ENCODE measurements around the gene ZNG1A.
A peak's percentile ranks its signal among the peaks of the same experiment; 100 is the strongest.
"Not testable (repeated sequence)": the region's sequence is repeated elsewhere in the genome, so short reads cannot be mapped to it uniquely, and the experiment has no call there.

Gene ZNG1A

DNA sequence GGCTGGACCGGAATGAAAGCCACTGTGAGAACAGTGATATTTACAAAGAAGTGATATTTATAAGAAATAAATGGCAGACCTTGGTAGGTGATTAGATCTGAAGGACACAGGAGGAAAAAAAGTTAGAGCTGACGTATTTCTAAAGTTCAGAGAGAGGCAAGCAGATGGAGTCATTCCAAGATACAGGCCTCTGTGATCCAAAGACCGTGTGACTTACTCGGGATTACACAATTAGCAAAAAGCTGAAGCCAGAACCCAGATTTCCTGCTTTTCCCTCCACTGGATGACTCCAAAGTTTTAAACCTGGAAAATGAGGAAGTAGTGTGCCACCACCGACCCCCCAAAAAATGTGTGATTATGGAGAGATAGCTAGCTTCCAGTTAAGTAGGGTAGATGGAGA lies 32.7 kb upstream of the ZNG1A start:
- no peak overlapping the region for H3K4me3 ChIP-seq (ENCODE audit: severe bottlenecking)
- DNase-seq (ENCODE audit: low spot score) (no peak), ATAC-seq (ENCODE audit: low read depth) (no peak)
- no peak overlapping the region for H3K27ac ChIP-seq (ENCODE audit: poor library complexity, severe bottlenecking)
- H3K27me3 ChIP-seq (ENCODE audit: insufficient read depth, poor library complexity, severe bottlenecking): peaks cover 39% of the 10 kb centered on the region
- no peaks in the 10 kb centered on the region for H3K9me3 ChIP-seq (ENCODE audit: severe bottlenecking)
- no peaks in the 10 kb centered on the region for H3K4me1 ChIP-seq (ENCODE audit: insufficient read depth, poor library complexity, severe bottlenecking)
- no peaks in the 10 kb centered on the region for H3K36me3 ChIP-seq (ENCODE audit: low read depth)
- no peak for TF ChIP-seq CTCF (IDR thresholded peaks at IDR 0.05; ENCODE audit: poor library complexity, severe bottlenecking)

DNA sequence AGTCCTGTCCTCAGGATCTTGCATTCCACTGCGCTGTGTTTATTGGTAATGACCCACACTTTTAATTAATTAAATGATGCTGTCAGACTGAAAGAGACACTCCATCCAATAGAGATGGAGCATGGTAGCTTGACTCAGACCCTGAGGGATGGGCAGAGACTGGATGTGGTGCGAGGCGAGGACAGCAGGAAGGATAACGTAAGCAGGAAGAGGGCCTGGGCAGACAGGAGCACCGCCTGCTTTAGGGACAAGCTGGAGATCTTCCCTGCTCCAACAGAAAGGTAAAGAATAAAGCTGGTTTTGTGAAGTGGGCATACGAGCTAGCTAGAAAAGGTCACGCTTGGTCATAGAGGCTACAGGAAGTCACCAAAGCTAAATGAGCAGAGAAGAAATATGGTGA lies 32.2 kb upstream of the ZNG1A start:
- H3K27me3 ChIP-seq (ENCODE audit: insufficient read depth, poor library complexity, severe bottlenecking): peaks cover 37% of the 10 kb centered on the region
- ATAC-seq (ENCODE audit: low read depth): no peak
- H3K27ac ChIP-seq (ENCODE audit: poor library complexity, severe bottlenecking): no peak overlapping the region
- no peak for TF ChIP-seq CTCF (IDR thresholded peaks at IDR 0.05; ENCODE audit: poor library complexity, severe bottlenecking)
- H3K4me3 ChIP-seq (ENCODE audit: severe bottlenecking): no peak overlapping the region
- H3K9me3 ChIP-seq (ENCODE audit: severe bottlenecking): no peaks in the 10 kb centered on the region
- H3K4me1 ChIP-seq (ENCODE audit: insufficient read depth, poor library complexity, severe bottlenecking): no peaks in the 10 kb centered on the region
- DNase-seq (ENCODE audit: low spot score): no peak
- no peaks in the 10 kb centered on the region for H3K36me3 ChIP-seq (ENCODE audit: low read depth)

GRCh38 chr9:209143-209758 lies 30.4 kb upstream of the ZNG1A start:
- no peak for DNase-seq (ENCODE audit: low spot score)
- Histone ChIP-seq H3K9me3 (ENCODE audit: severe bottlenecking) (no peaks in the 10 kb centered on the region), H3K27ac (ENCODE audit: poor library complexity, severe bottlenecking) (no peak overlapping the region), H3K4me1 (ENCODE audit: insufficient read depth, poor library complexity, severe bottlenecking) (no peaks in the 10 kb centered on the region), H3K4me3 (ENCODE audit: severe bottlenecking) (no peak overlapping the region), H3K27me3 (ENCODE audit: insufficient read depth, poor library complexity, severe bottlenecking) (peaks cover 19% of the 10 kb centered on the region), H3K36me3 (ENCODE audit: low read depth) (no peaks in the 10 kb centered on the region)
- TF ChIP-seq CTCF (IDR thresholded peaks at IDR 0.05; ENCODE audit: poor library complexity, severe bottlenecking): no peak
- ATAC-seq (ENCODE audit: low read depth): no peak

- no peak for ATAC-seq (ENCODE audit: low read depth)
- Histone ChIP-seq H3K4me3 (ENCODE audit: severe bottlenecking) (no peak overlapping the region), H3K4me1 (ENCODE audit: insufficient read depth, poor library complexity, severe bottlenecking) (no peaks in the 10 kb centered on the region), H3K36me3 (ENCODE audit: low read depth) (no peaks in the 10 kb centered on the region), H3K27me3 (ENCODE audit: insufficient read depth, poor library complexity, severe bottlenecking) (no peaks in the 10 kb centered on the region), H3K9me3 (ENCODE audit: severe bottlenecking) (no peaks in the 10 kb centered on the region), H3K27ac (ENCODE audit: poor library complexity, severe bottlenecking) (no peak overlapping the region)
- TF ChIP-seq CTCF (IDR thresholded peaks at IDR 0.05; ENCODE audit: poor library complexity, severe bottlenecking): no peak
- DNase-seq (ENCODE audit: low spot score): no peak
These were observed 27.6 kb upstream of the ZNG1A start for GRCh38 chr9:206481-206880.

DNA sequence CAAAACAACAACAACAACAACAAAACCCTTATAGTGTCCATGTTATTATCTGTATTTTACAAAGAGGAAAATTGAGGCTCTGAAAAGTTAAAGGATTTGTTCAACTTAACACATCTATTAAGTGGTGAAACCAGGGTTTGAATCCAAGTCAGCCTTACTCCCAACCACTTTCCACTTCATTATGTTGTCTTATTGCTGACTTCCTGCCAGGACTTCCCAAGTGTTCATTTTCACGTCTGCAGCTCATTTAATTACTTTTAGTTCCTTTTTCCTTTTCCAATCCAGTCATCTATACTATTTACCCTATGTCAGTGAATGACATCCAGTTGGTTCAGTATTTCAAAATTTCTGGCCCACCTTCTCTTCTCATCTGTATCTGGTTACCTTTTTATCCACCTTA lies 20.7 kb upstream of the ZNG1A start:
- not testable (repeated sequence) for DNase-seq (ENCODE audit: low spot score); ATAC-seq (ENCODE audit: low read depth); H3K36me3 ChIP-seq (ENCODE audit: low read depth)

GRCh38 chr9:178140-178825 lies 573 bp downstream of the ZNG1A start:
- H3K27me3 ChIP-seq (ENCODE audit: insufficient read depth, poor library complexity, severe bottlenecking); ATAC-seq (ENCODE audit: low read depth); DNase-seq (ENCODE audit: low spot score); H3K9me3 ChIP-seq (ENCODE audit: severe bottlenecking); H3K36me3 ChIP-seq (ENCODE audit: low read depth); H3K4me1 ChIP-seq (ENCODE audit: insufficient read depth, poor library complexity, severe bottlenecking); H3K27ac ChIP-seq (ENCODE audit: poor library complexity, severe bottlenecking): not testable (repeated sequence)
- H3K4me3 ChIP-seq (ENCODE audit: severe bottlenecking): peak overlapping the region; percentile 24

More for the DNA sequence above, 20.7 kb upstream of the ZNG1A start:
- H3K9me3 ChIP-seq (ENCODE audit: severe bottlenecking); H3K27ac ChIP-seq (ENCODE audit: poor library complexity, severe bottlenecking); H3K4me1 ChIP-seq (ENCODE audit: insufficient read depth, poor library complexity, severe bottlenecking); H3K27me3 ChIP-seq (ENCODE audit: insufficient read depth, poor library complexity, severe bottlenecking); H3K4me3 ChIP-seq (ENCODE audit: severe bottlenecking): not testable (repeated sequence)

DNA sequence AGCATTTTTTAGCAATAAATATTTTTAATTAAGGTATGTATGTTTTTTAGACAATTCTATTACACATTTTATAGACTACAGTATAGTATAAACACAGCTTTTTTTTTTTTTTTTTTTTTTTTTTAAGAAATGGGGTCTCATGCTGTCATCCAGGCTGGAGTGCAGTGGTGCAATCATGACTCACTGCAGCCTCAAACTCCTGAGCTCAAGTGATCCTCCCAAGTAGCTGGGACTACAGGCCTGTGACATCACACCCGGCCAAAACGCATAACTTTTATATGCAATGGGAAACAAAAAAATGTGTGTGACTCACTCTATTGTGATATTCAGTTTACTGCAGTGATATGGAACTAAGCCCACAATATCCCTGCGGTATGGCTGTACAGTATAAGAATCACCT lies 9.1 kb downstream of the ZNG1A start:
- not testable (repeated sequence) for ATAC-seq (ENCODE audit: low read depth); DNase-seq (ENCODE audit: low spot score)

DNA sequence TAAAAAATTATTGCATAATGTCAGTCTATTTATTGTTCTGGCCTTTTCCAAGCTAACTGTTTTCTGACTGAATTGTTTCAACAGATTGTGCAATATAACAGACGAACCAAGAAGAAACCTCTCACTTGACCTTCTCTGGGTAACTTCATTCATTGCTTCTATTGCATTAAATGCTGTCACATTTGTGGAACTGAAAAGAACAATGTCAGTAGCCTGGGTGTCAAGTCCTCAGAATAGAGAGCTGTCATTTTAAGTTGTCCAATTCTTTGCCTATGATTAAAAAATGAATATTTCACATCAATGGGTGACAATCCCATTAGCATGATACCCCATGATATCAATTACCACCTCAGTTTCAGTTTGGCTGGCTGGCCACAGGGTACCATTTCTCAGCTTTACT lies 19.0 kb downstream of the ZNG1A start:
- H3K36me3 ChIP-seq (ENCODE audit: low read depth); H3K27ac ChIP-seq (ENCODE audit: poor library complexity, severe bottlenecking); ATAC-seq (ENCODE audit: low read depth); H3K4me3 ChIP-seq (ENCODE audit: severe bottlenecking); DNase-seq (ENCODE audit: low spot score); H3K27me3 ChIP-seq (ENCODE audit: insufficient read depth, poor library complexity, severe bottlenecking); H3K4me1 ChIP-seq (ENCODE audit: insufficient read depth, poor library complexity, severe bottlenecking); H3K9me3 ChIP-seq (ENCODE audit: severe bottlenecking): not testable (repeated sequence)

More for the DNA sequence above, 9.1 kb downstream of the ZNG1A start:
- H3K9me3 ChIP-seq (ENCODE audit: severe bottlenecking); H3K4me1 ChIP-seq (ENCODE audit: insufficient read depth, poor library complexity, severe bottlenecking); H3K4me3 ChIP-seq (ENCODE audit: severe bottlenecking); H3K27me3 ChIP-seq (ENCODE audit: insufficient read depth, poor library complexity, severe bottlenecking); H3K27ac ChIP-seq (ENCODE audit: poor library complexity, severe bottlenecking); H3K36me3 ChIP-seq (ENCODE audit: low read depth): not testable (repeated sequence)

Measured in RWPE2 (cell line).